Activated naive CD4-positive, alpha-beta T cell treated with anti-CD3 and anti-CD28 coated beads, Interleukin-2, amount 10 ng/mL, durations not matched to agents 7 days and 5 days (primary cell): ENCODE data around the gene ABCC3.

Experiments
- CTCF ChIA-PET: fragments of 350-600 bp; sonication (Branson Sonifier 250); formaldehyde crosslinking; loops from one replicate; lab custom pipeline; 2021; ENCODE audit warnings: antibody characterized with exemption; lab: Charles Lee
- DNase-seq: peaks from one replicate; pipeline ENCODE4 v3.0.0-alpha.2; 2020
- H3K27ac Mint-ChIP-seq: one replicate; pipeline ENCODE4 v1.8.0; 2021; ENCODE audit warnings: mild to moderate bottlenecking, moderate library complexity, mixed read lengths
- H3K27me3 Mint-ChIP-seq: one replicate; pipeline ENCODE4 v1.8.0; 2021; ENCODE audit warnings: mild to moderate bottlenecking, mixed read lengths
- H3K36me3 Mint-ChIP-seq: one replicate; pipeline ENCODE4 v1.8.0; 2021; ENCODE audit warnings: mixed read lengths
- H3K4me1 Mint-ChIP-seq: one replicate; pipeline ENCODE4 v1.8.0; 2021; ENCODE audit warnings: mixed read lengths
- H3K4me3 Mint-ChIP-seq: one replicate; pipeline ENCODE4 v1.8.0; 2021; ENCODE audit warnings: mild to moderate bottlenecking, moderate library complexity, mixed read lengths
- H3K9me3 Mint-ChIP-seq: one replicate; pipeline ENCODE4 v1.8.0; 2021; ENCODE audit warnings: mixed read lengths

The ABCC3 gene

DNA sequence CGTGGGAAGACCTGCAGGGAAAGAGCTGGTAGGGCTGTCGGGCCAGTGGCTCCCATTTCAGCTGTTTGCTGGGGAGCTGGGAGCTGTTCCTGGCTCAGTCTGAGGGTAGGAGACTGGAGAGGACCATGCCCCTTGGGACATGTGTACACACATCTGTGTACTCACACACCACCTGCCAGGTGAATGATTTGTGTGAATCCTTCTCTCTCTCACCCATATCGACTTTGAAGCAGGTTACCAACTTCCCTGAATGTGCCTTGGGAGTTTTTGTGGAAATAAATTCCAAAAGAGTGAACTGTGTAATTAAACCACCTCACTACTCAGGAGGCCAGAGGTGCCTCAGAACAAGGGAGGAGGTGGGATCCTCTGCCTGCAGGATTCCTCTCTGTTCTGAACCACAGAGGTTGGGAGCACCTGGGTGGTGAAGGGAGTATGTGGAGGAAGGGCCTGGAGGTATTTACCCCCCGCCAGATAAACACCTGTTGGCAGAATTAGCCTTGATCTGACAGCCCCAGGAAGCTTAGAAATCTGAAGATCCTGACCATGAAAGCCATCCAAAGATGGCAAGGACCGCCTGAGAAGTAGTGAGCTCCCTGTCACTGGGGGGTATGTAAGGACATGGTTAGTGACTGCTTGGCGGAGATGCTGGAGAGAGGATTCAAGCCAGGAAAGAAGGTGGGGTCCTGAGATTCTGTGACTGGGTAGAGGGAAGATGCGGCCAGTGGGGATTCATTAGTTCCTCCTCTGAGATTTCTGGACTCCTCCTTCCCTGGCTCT lies 3.3 kb downstream of the ABCC3 start:
- no peaks in the 10 kb centered on the region for H3K36me3 Mint-ChIP-seq
- H3K4me1 Mint-ChIP-seq = no peaks in the 10 kb centered on the region
- H3K4me3 Mint-ChIP-seq = no peak overlapping the region
- peaks cover 90% of the 10 kb centered on the region for H3K27me3 Mint-ChIP-seq
- H3K27ac Mint-ChIP-seq = no peak overlapping the region
- no peaks in the 10 kb centered on the region for H3K9me3 Mint-ChIP-seq
- CTCF ChIA-PET = interaction anchor here (5.1 kb wide), 1 partner anchor 9 kb away, joined by 27 read pairs; no protein-coding TSS in a partner anchor
- peak; percentile 15 for DNase-seq

DNA sequence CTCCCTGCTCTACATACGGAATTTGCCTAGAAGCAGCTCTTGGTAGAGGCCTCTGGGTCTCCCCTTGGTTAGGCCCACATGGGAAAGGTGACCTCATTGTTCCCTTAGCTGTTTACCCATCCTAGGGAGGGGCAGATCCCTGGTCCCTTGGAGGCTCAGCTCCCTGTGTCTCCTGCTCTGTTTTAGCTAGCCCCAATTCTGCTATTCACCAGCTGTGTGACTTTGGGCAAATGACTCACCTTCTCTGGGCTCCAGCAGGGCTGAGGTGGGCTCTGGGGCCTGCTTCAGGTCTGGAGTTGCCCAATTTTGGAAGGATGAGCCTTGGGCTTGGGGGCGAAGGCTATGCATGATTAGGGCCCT lies 3.9 kb downstream of the ABCC3 start:
- Mint-ChIP-seq H3K27ac (no peak overlapping the region), H3K27me3 (peaks cover 86% of the 10 kb centered on the region), H3K36me3 (no peaks in the 10 kb centered on the region), H3K4me3 (no peak overlapping the region), H3K4me1 (no peaks in the 10 kb centered on the region), H3K9me3 (no peaks in the 10 kb centered on the region)
- DNase-seq = peak; percentile 17
- CTCF ChIA-PET = interaction anchor here (5.1 kb wide), 1 partner anchor 9 kb away, joined by 27 read pairs; no protein-coding TSS in a partner anchor

GRCh38 chr17:50638966-50639713 lies 4.5 kb downstream of the ABCC3 start:
- Mint-ChIP-seq H3K27ac (no peak overlapping the region), H3K27me3 (peaks cover 83% of the 10 kb centered on the region), H3K4me1 (no peaks in the 10 kb centered on the region), H3K36me3 (no peaks in the 10 kb centered on the region), H3K9me3 (no peaks in the 10 kb centered on the region), H3K4me3 (no peak overlapping the region)
- CTCF ChIA-PET = interaction anchor here (0.6 to 5.1 kb wide), 3 partner anchors 10 to 193 kb away, joined by 4 to 27 read pairs (median 7); no protein-coding TSS in a partner anchor
- DNase-seq = peak; percentile 19

- peak; percentile 16 for DNase-seq
- CTCF ChIA-PET = interaction anchor here (1.0 to 5.1 kb wide), 4 partner anchors 8 to 54 kb away, joined by 3 to 27 read pairs (median 4); no protein-coding TSS in a partner anchor
- Mint-ChIP-seq H3K4me3 (no peak overlapping the region), H3K27me3 (peaks cover 68% of the 10 kb centered on the region), H3K27ac (no peak overlapping the region), H3K9me3 (no peaks in the 10 kb centered on the region), H3K36me3 (no peaks in the 10 kb centered on the region), H3K4me1 (no peaks in the 10 kb centered on the region)
These were observed 6.1 kb downstream of the ABCC3 start for GRCh38 chr17:50640686-50641351.

GRCh38 chr17:50641357-50641756 lies 6.7 kb downstream of the ABCC3 start:
- H3K9me3 Mint-ChIP-seq = no peaks in the 10 kb centered on the region
- H3K4me1 Mint-ChIP-seq = no peaks in the 10 kb centered on the region
- peaks cover 66% of the 10 kb centered on the region for H3K27me3 Mint-ChIP-seq
- no peaks in the 10 kb centered on the region for H3K36me3 Mint-ChIP-seq
- CTCF ChIA-PET = interaction anchor here (1.0 to 5.1 kb wide), 3 partner anchors 8 to 54 kb away, joined by 3 to 27 read pairs (median 3); no protein-coding TSS in a partner anchor
- no peak for DNase-seq
- no peak overlapping the region for H3K4me3 Mint-ChIP-seq
- no peak overlapping the region for H3K27ac Mint-ChIP-seq

- CTCF ChIA-PET = interaction anchor here (1.1 kb wide), 1 partner anchor 9 kb away, joined by 3 read pairs; no protein-coding TSS in a partner anchor
- peaks cover 65% of the 10 kb centered on the region for H3K27me3 Mint-ChIP-seq
- H3K9me3 Mint-ChIP-seq = no peaks in the 10 kb centered on the region
- no peaks in the 10 kb centered on the region for H3K36me3 Mint-ChIP-seq
- H3K27ac Mint-ChIP-seq = no peak overlapping the region
- no peaks in the 10 kb centered on the region for H3K4me1 Mint-ChIP-seq
- DNase-seq = peak; percentile 14
- no peak overlapping the region for H3K4me3 Mint-ChIP-seq
These were observed 7.5 kb downstream of the ABCC3 start for GRCh38 chr17:50642071-50642721.

- no peak overlapping the region for H3K4me3 Mint-ChIP-seq
- H3K4me1 Mint-ChIP-seq = no peaks in the 10 kb centered on the region
- no peaks in the 10 kb centered on the region for H3K36me3 Mint-ChIP-seq
- peak; percentile 12 for DNase-seq
- no peak overlapping the region for H3K27ac Mint-ChIP-seq
- no peaks in the 10 kb centered on the region for H3K9me3 Mint-ChIP-seq
- H3K27me3 Mint-ChIP-seq = peaks cover 64% of the 10 kb centered on the region
- CTCF ChIA-PET = no interaction called here
These were observed 8.3 kb downstream of the ABCC3 start for GRCh38 chr17:50642722-50643656.

DNA sequence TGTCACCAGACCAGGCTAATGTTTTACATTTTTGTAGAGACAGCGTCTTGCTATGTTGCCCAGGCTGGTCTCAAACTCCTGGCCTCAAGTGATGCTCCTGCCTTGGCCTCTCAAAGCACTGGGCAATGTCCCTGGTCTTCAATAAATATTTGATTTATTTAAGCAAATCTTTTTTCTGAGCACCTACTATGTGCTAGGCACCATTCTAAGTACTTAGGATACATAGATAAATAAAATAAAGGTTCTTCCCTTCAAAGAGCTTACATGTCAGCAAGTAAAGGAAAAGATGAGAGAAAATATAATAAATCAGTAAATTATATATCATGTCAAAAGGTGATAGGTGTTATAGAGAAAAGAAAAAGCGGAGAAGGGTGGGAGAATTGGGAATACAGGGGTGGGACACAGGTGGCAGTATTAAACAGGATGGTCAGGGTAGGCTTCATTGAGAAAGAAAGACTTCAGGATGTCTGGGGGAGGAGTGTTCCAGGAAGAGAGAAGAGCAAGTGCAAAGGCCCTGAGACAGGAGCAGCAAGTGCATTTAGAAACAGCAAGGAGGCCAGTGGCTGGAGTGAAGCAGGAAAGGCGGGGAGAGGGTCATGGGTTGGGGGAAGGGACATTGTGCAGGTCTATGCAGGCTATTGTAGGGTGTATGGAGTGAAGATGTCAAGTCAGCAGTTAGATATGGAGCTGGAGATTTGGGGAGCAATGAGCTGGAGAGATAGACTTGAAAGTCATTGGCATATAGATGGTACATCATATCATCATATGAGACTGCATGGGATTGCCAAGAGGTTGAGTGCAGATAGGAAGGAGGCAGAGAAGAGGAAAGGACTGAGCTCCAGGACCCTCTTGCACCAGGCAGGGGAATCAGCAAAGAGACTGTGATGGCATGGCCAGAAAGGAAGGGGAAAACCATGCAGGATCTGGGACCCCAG lies 11.3 kb downstream of the ABCC3 start:
- Mint-ChIP-seq H3K36me3 (no peaks in the 10 kb centered on the region), H3K9me3 (no peaks in the 10 kb centered on the region), H3K27me3 (peaks cover 48% of the 10 kb centered on the region), H3K4me3 (no peak overlapping the region), H3K4me1 (no peaks in the 10 kb centered on the region), H3K27ac (no peak overlapping the region)
- peak; percentile 12 for DNase-seq
- CTCF ChIA-PET = interaction anchor here (1.6 kb wide), 1 partner anchor 16 kb away, joined by 7 read pairs; no protein-coding TSS in a partner anchor

DNA sequence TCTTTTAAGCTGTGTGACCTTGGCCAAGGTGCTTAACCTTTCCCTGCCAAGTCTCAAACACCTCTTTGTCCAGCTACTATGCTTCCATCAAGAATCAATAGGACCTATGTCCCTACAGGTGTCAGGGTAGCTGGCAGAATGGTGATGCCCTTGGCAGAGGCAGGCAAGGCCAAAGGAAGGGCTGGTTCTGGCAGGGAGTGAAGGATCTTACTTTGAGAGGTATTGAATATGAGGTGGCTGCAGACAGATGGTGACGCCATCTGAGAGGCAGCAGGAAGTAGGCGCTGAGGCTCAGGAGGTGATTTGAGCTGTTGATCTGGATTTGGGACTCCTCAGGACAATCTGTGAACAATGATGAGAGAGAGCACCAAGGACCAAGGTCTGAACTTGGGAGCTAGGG lies 12.5 kb downstream of the ABCC3 start:
- DNase-seq = peak; percentile 4
- Mint-ChIP-seq H3K36me3 (no peaks in the 10 kb centered on the region), H3K4me1 (no peaks in the 10 kb centered on the region), H3K4me3 (no peak overlapping the region), H3K27ac (no peak overlapping the region), H3K9me3 (no peaks in the 10 kb centered on the region), H3K27me3 (peaks cover 42% of the 10 kb centered on the region)
- CTCF ChIA-PET = interaction anchor here (1.3 to 1.6 kb wide), 2 partner anchors 13 to 17 kb away, joined by 5 to 7 read pairs; no protein-coding TSS in a partner anchor

GRCh38 chr17:50649042-50649908 lies 14.6 kb downstream of the ABCC3 start:
- H3K4me1 Mint-ChIP-seq = no peaks in the 10 kb centered on the region
- H3K27ac Mint-ChIP-seq = no peak overlapping the region
- peaks cover 54% of the 10 kb centered on the region for H3K27me3 Mint-ChIP-seq
- DNase-seq = no peak
- CTCF ChIA-PET = interaction anchor here (1.8 kb wide), 1 partner anchor 17 kb away, joined by 4 read pairs; no protein-coding TSS in a partner anchor
- H3K9me3 Mint-ChIP-seq = peaks cover 4% of the 10 kb centered on the region
- H3K4me3 Mint-ChIP-seq = no peak overlapping the region
- no peaks in the 10 kb centered on the region for H3K36me3 Mint-ChIP-seq

DNA sequence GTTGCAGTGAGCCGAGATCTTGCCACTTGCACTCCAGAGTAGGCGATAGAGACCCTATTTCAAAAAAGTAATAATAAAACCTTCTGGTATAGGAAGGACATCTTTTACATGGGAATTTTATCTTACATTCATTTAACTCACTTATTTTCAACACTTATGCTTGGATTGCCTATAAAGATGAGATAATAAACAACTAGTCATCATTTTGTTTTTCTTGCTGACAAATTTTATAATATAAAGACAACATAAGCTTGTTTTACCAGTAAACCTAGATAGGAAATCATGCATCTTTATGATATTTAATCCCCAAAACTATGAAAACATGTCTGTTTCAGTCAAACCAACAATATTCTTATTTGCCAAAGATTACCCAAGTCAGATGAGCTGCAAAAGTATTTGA lies 17.0 kb downstream of the ABCC3 start:
- Mint-ChIP-seq H3K27ac (no peak overlapping the region), H3K4me3 (no peak overlapping the region), H3K4me1 (no peaks in the 10 kb centered on the region), H3K9me3 (peaks cover 4% of the 10 kb centered on the region), H3K27me3 (peaks cover 62% of the 10 kb centered on the region), H3K36me3 (no peaks in the 10 kb centered on the region)
- no peak for DNase-seq
- CTCF ChIA-PET = interaction anchor here (1.3 to 1.4 kb wide), 2 partner anchors 9 to 21 kb away, joined by 3 read pairs; no protein-coding TSS in a partner anchor
